ENCODE results near the gene CCDC148. TPM values are rescaled to one million over a fixed set of nuclear protein-coding genes. Genes with fewer than 3 reads are reported as not detected.

Gene CCDC148
- polyA plus RNA-seq, 1 experiment, result 0.22 TPM

DNA sequence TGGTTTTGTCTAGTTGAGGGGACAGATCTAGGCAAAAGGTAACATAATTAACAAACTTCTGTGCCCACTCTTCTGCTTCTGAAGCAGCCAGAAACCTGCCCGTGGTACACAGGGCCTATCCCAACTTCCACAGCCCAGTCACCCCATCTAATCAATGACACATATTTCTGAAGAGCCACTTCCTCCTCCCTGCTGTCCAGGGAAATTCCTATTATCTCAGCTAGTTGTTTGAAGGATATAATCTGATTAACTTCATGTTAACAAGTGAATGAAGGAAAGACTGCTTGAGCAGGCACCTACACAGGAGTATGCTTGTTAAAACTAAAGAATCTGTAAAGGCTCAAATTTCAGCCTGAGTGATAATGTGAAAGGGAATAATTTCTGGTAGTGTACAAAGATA lies 61.4 kb downstream of the CCDC148 start:
- Histone ChIP-seq H3K4me3 (ENCODE audit: low read depth, low read length) (no peak overlapping the region), H3K27ac (ENCODE audit: low read depth, low read length) (no peak overlapping the region), H3K9me3 (ENCODE audit: control insufficient read depth, insufficient read depth, low read length) (no peaks in the 10 kb centered on the region), H3K27me3 (ENCODE audit: control insufficient read depth, insufficient read depth, low read length) (no peaks in the 10 kb centered on the region)
- ChIA-PET CTCF (interaction anchor here (1.4 kb wide), 1 partner anchor 359 kb away, joined by 5 read pairs; no protein-coding TSS in a partner anchor), POLR2A (no interaction called here)
- TF ChIP-seq, protein P1, sequence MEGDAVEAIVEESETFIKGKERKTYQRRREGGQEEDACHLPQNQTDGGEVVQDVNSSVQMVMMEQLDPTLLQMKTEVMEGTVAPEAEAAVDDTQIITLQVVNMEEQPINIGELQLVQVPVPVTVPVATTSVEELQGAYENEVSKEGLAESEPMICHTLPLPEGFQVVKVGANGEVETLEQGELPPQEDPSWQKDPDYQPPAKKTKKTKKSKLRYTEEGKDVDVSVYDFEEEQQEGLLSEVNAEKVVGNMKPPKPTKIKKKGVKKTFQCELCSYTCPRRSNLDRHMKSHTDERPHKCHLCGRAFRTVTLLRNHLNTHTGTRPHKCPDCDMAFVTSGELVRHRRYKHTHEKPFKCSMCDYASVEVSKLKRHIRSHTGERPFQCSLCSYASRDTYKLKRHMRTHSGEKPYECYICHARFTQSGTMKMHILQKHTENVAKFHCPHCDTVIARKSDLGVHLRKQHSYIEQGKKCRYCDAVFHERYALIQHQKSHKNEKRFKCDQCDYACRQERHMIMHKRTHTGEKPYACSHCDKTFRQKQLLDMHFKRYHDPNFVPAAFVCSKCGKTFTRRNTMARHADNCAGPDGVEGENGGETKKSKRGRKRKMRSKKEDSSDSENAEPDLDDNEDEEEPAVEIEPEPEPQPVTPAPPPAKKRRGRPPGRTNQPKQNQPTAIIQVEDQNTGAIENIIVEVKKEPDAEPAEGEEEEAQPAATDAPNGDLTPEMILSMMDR (IDR thresholded peaks at IDR 0.05; ENCODE audit: low read depth, low read length), result no peak
- DNase-seq (ENCODE audit: low read depth, low spot score), result no peak

DNA sequence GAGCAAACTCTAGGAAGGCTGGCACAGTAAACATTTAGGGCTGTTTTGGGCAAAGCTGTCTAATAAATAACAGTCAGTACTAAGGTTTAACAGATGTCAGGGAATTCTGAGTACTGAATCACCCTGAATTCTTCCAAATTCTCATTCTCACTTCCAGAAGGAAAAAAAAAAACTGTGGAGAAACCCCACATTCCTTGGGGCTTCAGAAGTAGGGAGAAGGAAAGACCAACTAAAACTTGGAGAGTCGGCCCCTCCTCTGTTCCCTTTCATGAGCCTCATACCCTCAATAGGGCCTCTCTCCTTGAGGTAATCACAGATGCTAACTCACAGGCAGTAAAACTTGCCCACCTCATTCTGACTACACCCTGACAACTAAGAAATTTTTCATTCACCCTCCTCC lies 62.1 kb downstream of the CCDC148 start:
- Histone ChIP-seq H3K27ac (ENCODE audit: low read depth, low read length) (no peak overlapping the region), H3K27me3 (ENCODE audit: control insufficient read depth, insufficient read depth, low read length) (no peaks in the 10 kb centered on the region)
- DNase-seq (ENCODE audit: low read depth, low spot score), result no peak

DNA sequence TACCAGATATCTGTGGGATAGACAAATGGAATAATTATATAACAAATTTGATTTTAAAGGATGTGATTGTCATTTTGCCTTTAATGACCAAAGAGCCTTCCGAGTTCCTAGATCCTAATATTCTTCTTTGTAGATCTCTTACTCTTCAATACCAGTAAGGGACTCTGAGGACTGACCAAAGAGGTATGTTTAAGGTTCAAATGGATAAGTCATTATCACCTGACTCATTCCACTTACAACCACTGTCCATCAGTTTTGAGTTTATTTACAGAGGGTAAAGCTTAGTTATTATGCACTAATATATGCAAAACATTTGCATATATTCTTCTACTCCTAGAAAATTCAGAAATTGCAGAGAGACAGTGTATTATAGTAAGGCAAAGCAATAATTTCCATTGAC lies 62.7 kb downstream of the CCDC148 start:
- TF ChIP-seq, protein P1 (IDR thresholded peaks at IDR 0.05; ENCODE audit: low read depth, low read length), result no peak
- POLR2A ChIA-PET, result no interaction called here
- CTCF ChIA-PET, result interaction anchor here (0.8 to 1.4 kb wide), 2 partner anchors 351 to 360 kb away, joined by 3 to 5 read pairs; no protein-coding TSS in a partner anchor
- Histone ChIP-seq H3K27ac (ENCODE audit: low read depth, low read length) (no peak overlapping the region), H3K4me3 (ENCODE audit: low read depth, low read length) (no peak overlapping the region), H3K9me3 (ENCODE audit: control insufficient read depth, insufficient read depth, low read length) (no peaks in the 10 kb centered on the region), H3K27me3 (ENCODE audit: control insufficient read depth, insufficient read depth, low read length) (no peaks in the 10 kb centered on the region)
- DNase-seq (ENCODE audit: low read depth, low spot score), result no peak

More for the DNA sequence above, 62.1 kb downstream of the CCDC148 start:
- no peak overlapping the region for H3K4me3 ChIP-seq (ENCODE audit: low read depth, low read length)
- ChIA-PET POLR2A (no interaction called here), CTCF (interaction anchor here (0.8 to 1.4 kb wide), 2 partner anchors 351 to 360 kb away, joined by 3 to 5 read pairs; no protein-coding TSS in a partner anchor)
- H3K9me3 ChIP-seq (ENCODE audit: control insufficient read depth, insufficient read depth, low read length), result no peaks in the 10 kb centered on the region
- TF ChIP-seq, protein P1 (IDR thresholded peaks at IDR 0.05; ENCODE audit: low read depth, low read length), result no peak

DNA sequence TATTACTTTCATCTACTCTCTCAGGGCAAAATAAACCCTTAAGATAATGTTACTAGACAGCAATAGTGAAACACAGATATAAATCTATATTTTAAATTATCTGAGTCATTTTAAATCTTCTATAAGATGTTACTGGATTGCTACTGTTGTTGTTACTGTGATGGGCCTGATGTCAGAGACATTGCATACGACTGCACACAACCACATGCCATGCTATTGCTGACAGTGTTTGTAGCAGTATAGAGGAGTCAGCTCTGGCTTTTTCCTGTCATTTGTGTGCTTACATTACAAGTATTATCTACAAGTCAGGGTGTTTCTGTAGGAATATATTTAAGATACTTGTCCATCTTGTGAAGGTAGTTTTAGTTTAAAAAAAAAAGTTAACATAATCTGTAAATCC lies 63.9 kb downstream of the CCDC148 start:
- DNase-seq (ENCODE audit: low read depth, low spot score), result no peak
- Histone ChIP-seq H3K4me3 (ENCODE audit: low read depth, low read length) (no peak overlapping the region), H3K9me3 (ENCODE audit: control insufficient read depth, insufficient read depth, low read length) (no peaks in the 10 kb centered on the region), H3K27me3 (ENCODE audit: control insufficient read depth, insufficient read depth, low read length) (no peaks in the 10 kb centered on the region), H3K27ac (ENCODE audit: low read depth, low read length) (no peak overlapping the region)
- CTCF ChIA-PET, result no interaction called here
- POLR2A ChIA-PET, result no interaction called here
- TF ChIP-seq, protein P1 (IDR thresholded peaks at IDR 0.05; ENCODE audit: low read depth, low read length), result no peak

DNA sequence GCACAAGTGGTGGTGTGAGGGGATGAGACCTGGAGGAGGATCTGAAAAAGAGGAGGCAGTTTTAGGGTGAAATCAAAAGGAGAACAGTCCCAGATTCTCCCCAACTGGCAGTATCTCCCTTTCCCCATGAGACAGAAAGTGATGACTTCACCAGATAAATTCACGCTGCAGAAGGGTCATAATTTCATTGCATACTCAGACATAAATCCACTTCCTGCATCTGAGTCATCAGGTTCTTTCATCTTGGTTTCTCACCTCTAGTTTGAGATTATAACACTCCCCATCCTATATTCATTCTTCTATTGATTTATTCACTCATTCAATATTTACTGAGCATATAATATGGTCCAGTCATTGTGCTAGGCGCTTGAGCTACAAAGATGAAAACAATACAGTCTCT lies 64.7 kb downstream of the CCDC148 start:
- H3K4me3 ChIP-seq (ENCODE audit: low read depth, low read length), result no peak overlapping the region
- POLR2A ChIA-PET, result no interaction called here
- DNase-seq (ENCODE audit: low read depth, low spot score), result no peak
- no peaks in the 10 kb centered on the region for H3K9me3 ChIP-seq (ENCODE audit: control insufficient read depth, insufficient read depth, low read length)
- no peaks in the 10 kb centered on the region for H3K27me3 ChIP-seq (ENCODE audit: control insufficient read depth, insufficient read depth, low read length)
- H3K27ac ChIP-seq (ENCODE audit: low read depth, low read length), result no peak overlapping the region
- TF ChIP-seq, protein P1 (IDR thresholded peaks at IDR 0.05; ENCODE audit: low read depth, low read length), result no peak
- CTCF ChIA-PET, result no interaction called here
